Ascending aorta (tissue), 2 donors: ENCODE data around the gene TRAPPC14. TPM values are rescaled to one million over a fixed set of nuclear protein-coding genes. Genes with fewer than 3 reads are reported as not detected.
"Not testable (repeated sequence)": the region's sequence is repeated elsewhere in the genome, so short reads cannot be mapped to it uniquely, and the experiment has no call there.

Source experiments
- DNase-seq, 2 donors: peaks; one replicate each; pipeline ENCODE4 v3.0.0-alpha.2; 2019; ENCODE audit warnings: low spot score in 2 of 2
- H3K27ac ChIP-seq, 2 donors: fragments of 200-600 bp; sonication (generic); one replicate each; pipeline ENCODE4 v1.5.1; 2016 to 2017; ENCODE audit warnings: mild to moderate bottlenecking in 1 of 2
- H3K27me3 ChIP-seq: fragments of 200-600 bp; sonication (generic); one replicate; pipeline ENCODE4 v1.5.1; 2017
- H3K36me3 ChIP-seq, 2 donors: fragments of 200-600 bp; sonication (generic); one replicate each; pipeline ENCODE4 v1.5.1; 2016
- H3K4me1 ChIP-seq, 2 donors: fragments of 200-600 bp; sonication (generic); one replicate each; pipeline ENCODE4 v1.5.1; 2016 to 2017; ENCODE audit warnings: mild to moderate bottlenecking in 1 of 2
- H3K4me3 ChIP-seq, 2 donors: fragments of 200-600 bp; sonication (generic); one replicate each; pipeline ENCODE4 v1.5.1; 2016 to 2017; ENCODE audit warnings: mild to moderate bottlenecking in 1 of 2
- H3K9me3 ChIP-seq, 2 donors: fragments of 200-600 bp; sonication (generic); one replicate each; pipeline ENCODE4 v1.5.1; 2016
- CTCF ChIP-seq, 3 experiments: fragments of 200-600 bp in 2 of 3; fragments of 450-650 bp in 1 of 3; sonication (generic) in 2 of 3; IDR thresholded peaks; one replicate each; pipeline ENCODE4 v1.5.1; 2016 to 2019; ENCODE audit warnings: antibody characterized with exemption in 3 of 3, mild to moderate bottlenecking in 1 of 3, moderate library complexity in 1 of 3
- intact Hi-C: fragments of 100-400 bp; cut with DNase I; formaldehyde crosslinking; loops from one replicate; pipeline ENCODE4 v1.15.1; 2023
- total RNA-seq: library from RNA; depleted of rRNA; stranded (reverse); fragments of >200 nt; gene quantifications from one replicate; pipeline ENCODE4 v1.1.0, GENCODE V29; 2016

Gene TRAPPC14, protein sequence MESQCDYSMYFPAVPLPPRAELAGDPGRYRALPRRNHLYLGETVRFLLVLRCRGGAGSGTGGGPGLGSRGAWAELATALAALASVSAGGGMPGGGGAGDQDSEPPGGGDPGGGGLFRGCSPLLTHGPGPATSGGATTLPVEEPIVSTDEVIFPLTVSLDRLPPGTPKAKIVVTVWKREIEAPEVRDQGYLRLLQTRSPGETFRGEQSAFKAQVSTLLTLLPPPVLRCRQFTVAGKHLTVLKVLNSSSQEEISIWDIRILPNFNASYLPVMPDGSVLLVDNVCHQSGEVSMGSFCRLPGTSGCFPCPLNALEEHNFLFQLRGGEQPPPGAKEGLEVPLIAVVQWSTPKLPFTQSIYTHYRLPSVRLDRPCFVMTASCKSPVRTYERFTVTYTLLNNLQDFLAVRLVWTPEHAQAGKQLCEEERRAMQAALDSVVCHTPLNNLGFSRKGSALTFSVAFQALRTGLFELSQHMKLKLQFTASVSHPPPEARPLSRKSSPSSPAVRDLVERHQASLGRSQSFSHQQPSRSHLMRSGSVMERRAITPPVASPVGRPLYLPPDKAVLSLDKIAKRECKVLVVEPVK
- total RNA-seq, result 22.0 TPM

GRCh38 chr7:100158229-100159098, at the start of gene TRAPPC14:
TRAPPC14 (minus strand) TSS chr7:100158723; CDS start chr7:100158499, 224 bp downstream.
- intact Hi-C loops, result loop anchor here (10.0 kb wide), 1 partner anchor 536 kb away; the partner anchor contains the start of gene GIGYF1
- Histone ChIP-seq H3K36me3 (peaks cover 23 to 31% of the 10 kb centered on the region in 2 donors), H3K9me3 (no peaks in the 10 kb centered on the region), H3K4me3 (peak within 1 kb of the TSS; percentile 67 to 92), H3K4me1 (peaks cover 0 to 13% of the 10 kb centered on the region in 2 donors), H3K27me3 (no peaks in the 10 kb centered on the region), H3K27ac (peak within 1 kb of the TSS; percentile 79 to 83)
- DNase-seq, result peak; percentile 61 to 96
- no peak for TF ChIP-seq CTCF (IDR thresholded peaks at IDR 0.05)

DNA sequence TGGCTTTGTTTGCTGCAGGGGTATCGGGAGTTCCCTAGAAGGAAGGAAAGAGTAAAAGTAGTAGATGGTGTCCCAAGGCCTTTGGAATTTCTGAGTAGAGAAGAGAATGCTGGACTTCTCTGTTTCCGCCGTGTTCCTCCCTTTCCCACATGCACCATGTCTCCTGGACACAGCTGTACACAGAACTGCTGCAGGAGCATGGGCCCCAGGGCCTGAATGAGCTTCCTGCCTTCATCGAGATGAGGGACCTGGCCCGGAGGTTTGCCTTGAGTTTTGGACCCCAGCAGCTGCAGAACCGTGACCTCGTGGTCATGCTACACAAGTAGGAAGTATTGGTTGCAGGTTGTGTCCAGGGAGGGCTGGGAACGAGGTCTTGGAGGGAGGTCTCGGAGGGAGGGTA, 45.9 kb upstream of the TRAPPC14 start:
- intact Hi-C loops, result no loop called here
- H3K27me3 ChIP-seq, result no peaks in the 10 kb centered on the region
- no peaks in the 10 kb centered on the region for H3K9me3 ChIP-seq
- no peak overlapping the region for H3K4me3 ChIP-seq
- no peak overlapping the region for H3K27ac ChIP-seq
- DNase-seq, result no peak
- TF ChIP-seq CTCF (IDR thresholded peaks at IDR 0.05), result no peak
- no peaks in the 10 kb centered on the region for H3K36me3 ChIP-seq
- no peaks in the 10 kb centered on the region for H3K4me1 ChIP-seq

DNA sequence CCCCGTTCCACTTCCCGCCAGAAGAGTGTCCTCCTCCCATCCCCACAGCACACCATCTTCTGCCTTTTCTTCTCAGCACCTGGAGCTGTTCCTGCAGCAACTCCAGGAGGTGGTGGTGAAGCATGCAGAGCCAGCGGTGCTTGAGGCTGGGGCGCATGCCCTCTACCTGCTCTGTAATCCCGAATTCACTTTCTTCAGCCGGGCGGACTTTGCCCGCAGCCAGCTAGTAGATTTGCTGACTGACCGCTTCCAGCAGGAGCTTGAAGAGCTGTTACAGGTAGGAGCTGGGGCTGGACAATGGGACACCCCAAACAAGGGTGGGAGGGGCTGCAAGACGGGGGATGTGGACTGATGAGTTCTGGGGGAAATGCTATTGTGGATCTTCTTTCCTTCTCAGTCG, 42.2 kb upstream of the TRAPPC14 start:
- no peak overlapping the region for H3K27ac ChIP-seq
- H3K36me3 ChIP-seq, result no peaks in the 10 kb centered on the region
- H3K4me1 ChIP-seq, result no peaks in the 10 kb centered on the region
- TF ChIP-seq CTCF (IDR thresholded peaks at IDR 0.05), result no peak
- no peak overlapping the region for H3K4me3 ChIP-seq
- DNase-seq, result no peak
- intact Hi-C loops, result no loop called here
- no peaks in the 10 kb centered on the region for H3K9me3 ChIP-seq
- no peaks in the 10 kb centered on the region for H3K27me3 ChIP-seq

- no peak overlapping the region for H3K27ac ChIP-seq
- no peaks in the 10 kb centered on the region for H3K36me3 ChIP-seq
- no peak for TF ChIP-seq CTCF (IDR thresholded peaks at IDR 0.05)
Observed at GRCh38 chr7:100198266-100198665, 39.7 kb upstream of the TRAPPC14 start.

DNA sequence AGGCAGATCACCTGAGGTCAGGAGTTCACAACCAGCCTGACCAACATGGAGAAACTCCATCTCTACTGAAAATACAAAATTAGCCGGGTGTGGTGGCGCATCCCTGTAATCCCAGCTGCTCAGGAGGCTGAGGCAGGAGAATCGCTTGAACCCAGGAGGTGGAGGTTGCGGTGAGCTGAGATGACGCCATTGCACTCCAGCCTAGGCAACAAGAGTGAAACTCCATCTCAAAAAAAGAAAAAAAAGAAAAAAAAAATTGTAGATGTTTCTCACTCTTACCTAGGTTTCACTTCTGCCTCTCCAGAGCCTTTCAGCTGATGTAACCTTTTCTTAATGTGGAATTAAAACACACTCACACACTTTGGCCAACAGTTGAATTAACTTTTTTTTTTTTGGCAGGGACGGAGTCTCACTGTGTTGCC, 37.4 kb upstream of the TRAPPC14 start:
- H3K27me3 ChIP-seq, H3K36me3 ChIP-seq, intact Hi-C loops, H3K4me3 ChIP-seq, H3K4me1 ChIP-seq, H3K27ac ChIP-seq, H3K9me3 ChIP-seq, DNase-seq: not testable (repeated sequence)

More at GRCh38 chr7:100198266-100198665, 39.7 kb upstream of the TRAPPC14 start:
- H3K4me1 ChIP-seq, result no peaks in the 10 kb centered on the region
- no peaks in the 10 kb centered on the region for H3K9me3 ChIP-seq
- intact Hi-C loops, result no loop called here
- DNase-seq, result no peak
- H3K4me3 ChIP-seq, result no peak overlapping the region
- H3K27me3 ChIP-seq, result no peaks in the 10 kb centered on the region
